ENCODE measurements around the gene ARNT2. TPM values are rescaled to one million over a fixed set of nuclear protein-coding genes. Genes with fewer than 3 reads are reported as not detected.

The ARNT2 gene
- total RNA-seq, 2 donors from 2014 or later = 9.1 to 43.7 TPM

DNA sequence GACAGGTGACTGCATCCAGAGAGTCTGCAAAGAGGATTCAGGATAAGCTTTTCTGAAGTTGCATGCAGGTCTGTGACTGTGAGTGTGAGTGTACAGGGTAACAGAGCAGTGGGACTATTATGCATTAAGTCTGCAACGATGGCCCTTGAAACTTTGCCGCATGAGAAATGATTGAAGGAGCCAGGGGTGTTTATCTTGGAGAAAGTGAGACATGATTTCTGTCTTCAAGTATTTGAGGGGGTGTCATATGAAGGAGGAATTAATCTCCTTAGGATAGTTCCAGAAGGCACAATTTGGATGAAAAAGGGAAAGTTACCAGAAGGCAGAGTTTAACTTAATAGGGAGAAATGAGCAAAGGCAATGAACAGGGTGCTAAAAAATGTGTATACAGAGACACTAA lies 119.6 kb downstream of the ARNT2 start:
- WGBS = 93% methylated on average over 2 of the region's 2 CpGs
- no peaks in the 10 kb centered on the region for H3K9me3 ChIP-seq
- no peaks in the 10 kb centered on the region for H3K4me1 ChIP-seq (replicated peaks)
- H3K4me3 ChIP-seq = no peak overlapping the region
- no peaks in the 10 kb centered on the region for H3K27me3 ChIP-seq (replicated peaks; ENCODE audit: insufficient read depth)
- H3K27ac ChIP-seq = no peak overlapping the region
- DNase-seq (ENCODE audit: low spot score) = no peak
- no peaks in the 10 kb centered on the region for H3K36me3 ChIP-seq
- TF ChIP-seq POLR2A (IDR thresholded peaks at IDR 0.05) = no peak
- TF ChIP-seq POLR2AphosphoS5 (IDR thresholded peaks at IDR 0.05) = no peak
- TF ChIP-seq, protein P1, sequence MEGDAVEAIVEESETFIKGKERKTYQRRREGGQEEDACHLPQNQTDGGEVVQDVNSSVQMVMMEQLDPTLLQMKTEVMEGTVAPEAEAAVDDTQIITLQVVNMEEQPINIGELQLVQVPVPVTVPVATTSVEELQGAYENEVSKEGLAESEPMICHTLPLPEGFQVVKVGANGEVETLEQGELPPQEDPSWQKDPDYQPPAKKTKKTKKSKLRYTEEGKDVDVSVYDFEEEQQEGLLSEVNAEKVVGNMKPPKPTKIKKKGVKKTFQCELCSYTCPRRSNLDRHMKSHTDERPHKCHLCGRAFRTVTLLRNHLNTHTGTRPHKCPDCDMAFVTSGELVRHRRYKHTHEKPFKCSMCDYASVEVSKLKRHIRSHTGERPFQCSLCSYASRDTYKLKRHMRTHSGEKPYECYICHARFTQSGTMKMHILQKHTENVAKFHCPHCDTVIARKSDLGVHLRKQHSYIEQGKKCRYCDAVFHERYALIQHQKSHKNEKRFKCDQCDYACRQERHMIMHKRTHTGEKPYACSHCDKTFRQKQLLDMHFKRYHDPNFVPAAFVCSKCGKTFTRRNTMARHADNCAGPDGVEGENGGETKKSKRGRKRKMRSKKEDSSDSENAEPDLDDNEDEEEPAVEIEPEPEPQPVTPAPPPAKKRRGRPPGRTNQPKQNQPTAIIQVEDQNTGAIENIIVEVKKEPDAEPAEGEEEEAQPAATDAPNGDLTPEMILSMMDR (IDR thresholded peaks at IDR 0.05) = no peak
- intact Hi-C loops (cut with DNase I) = no loop called here

DNA sequence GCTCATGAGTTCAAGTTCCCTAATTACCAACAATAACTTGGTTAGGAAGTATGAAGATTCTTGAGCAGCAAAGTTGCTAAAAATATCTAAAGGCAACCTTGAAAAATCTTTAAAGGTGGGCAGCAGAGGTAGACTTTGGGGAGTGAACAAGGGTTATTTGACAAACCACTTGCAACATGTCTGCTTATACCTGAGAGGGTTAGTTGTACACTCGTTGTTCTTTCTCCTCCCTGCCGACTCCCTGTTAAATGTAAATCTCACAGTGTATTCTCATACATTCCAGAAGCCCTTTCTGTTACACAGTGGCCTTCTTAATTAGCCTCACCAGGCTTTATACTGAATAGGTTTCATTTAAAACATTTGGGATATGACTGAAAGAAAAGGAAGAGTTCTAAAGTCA lies 121.7 kb downstream of the ARNT2 start:
- Histone ChIP-seq H3K27me3 (replicated peaks; ENCODE audit: insufficient read depth) (no peaks in the 10 kb centered on the region), H3K9me3 (no peaks in the 10 kb centered on the region), H3K4me3 (no peak overlapping the region), H3K4me1 (replicated peaks) (no peaks in the 10 kb centered on the region), H3K36me3 (no peaks in the 10 kb centered on the region), H3K27ac (no peak overlapping the region)
- DNase-seq (ENCODE audit: low spot score) = no peak
- intact Hi-C loops (cut with DNase I) = no loop called here
- TF ChIP-seq POLR2AphosphoS5 (IDR thresholded peaks at IDR 0.05) = no peak
- 89% methylated on average over 2 of the region's 2 CpGs for WGBS

DNA sequence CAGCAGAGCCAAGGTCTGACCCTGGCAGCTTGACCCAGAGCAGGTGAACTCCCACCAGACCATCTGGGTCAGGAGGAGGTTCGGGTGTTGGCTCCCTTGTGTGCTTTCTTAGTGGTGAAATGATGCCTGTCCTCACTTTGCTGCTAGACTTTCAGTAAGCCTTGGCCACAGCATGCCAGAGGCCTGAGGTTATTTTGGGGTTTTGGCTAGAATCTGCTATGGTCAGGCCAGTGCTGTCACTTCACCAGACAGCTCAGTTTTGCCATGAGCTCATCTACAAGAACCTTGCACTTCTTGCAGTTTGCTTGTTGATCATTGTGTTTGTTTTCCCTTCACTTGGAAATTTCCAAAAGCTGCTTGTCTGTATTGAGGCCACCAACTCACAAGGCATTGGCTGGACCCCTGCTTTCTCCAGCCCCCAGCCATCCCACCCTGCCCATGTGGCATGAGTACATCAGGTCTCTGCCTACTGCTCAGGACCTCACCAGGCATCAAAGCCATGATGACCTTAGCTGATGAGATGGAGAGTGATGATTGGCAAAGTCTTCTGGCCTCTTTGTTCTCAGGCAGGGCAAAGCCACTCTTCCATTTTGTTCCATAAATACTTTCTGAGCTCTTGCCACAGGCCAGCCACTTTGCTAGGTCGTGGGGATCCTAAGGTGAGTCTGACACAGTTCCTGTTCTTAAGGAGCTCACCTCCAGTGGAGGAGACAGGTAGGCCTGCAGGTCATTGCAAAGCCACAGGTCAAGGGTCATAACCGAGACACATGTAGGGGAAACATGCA lies 122.6 kb downstream of the ARNT2 start:
- intact Hi-C loops (cut with DNase I) = no loop called here
- Histone ChIP-seq H3K27me3 (replicated peaks; ENCODE audit: insufficient read depth) (no peaks in the 10 kb centered on the region), H3K4me3 (no peak overlapping the region), H3K27ac (no peak overlapping the region), H3K36me3 (no peaks in the 10 kb centered on the region), H3K4me1 (replicated peaks) (no peaks in the 10 kb centered on the region), H3K9me3 (no peaks in the 10 kb centered on the region)
- WGBS = 84% methylated on average over 3 of the region's 3 CpGs
- no peak for DNase-seq (ENCODE audit: low spot score)
- no peak for TF ChIP-seq POLR2A (IDR thresholded peaks at IDR 0.05)
- TF ChIP-seq, protein P1 (IDR thresholded peaks at IDR 0.05) = no peak
- TF ChIP-seq POLR2AphosphoS5 (IDR thresholded peaks at IDR 0.05) = no peak

DNA sequence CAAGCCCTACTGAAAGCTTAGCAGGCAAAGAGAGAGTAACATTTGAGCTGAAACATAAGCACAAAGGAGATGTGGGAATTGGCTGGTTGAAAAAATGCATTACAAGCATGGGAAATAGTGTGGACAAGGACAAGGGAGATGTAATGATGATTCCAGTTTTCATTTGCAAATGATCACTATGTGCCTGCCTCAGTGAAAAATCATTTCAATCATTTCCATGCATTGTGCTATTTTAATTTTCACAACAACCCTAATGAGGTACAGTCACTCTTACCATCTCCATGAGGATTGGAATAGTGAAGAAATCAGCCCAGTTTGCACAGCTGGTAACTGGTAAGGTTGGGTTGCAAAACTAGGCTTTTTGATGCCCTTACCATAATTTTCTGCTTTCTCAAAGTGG lies 123.2 kb downstream of the ARNT2 start:
- Histone ChIP-seq H3K4me3 (no peak overlapping the region), H3K27ac (no peak overlapping the region), H3K36me3 (no peaks in the 10 kb centered on the region), H3K4me1 (replicated peaks) (no peaks in the 10 kb centered on the region), H3K9me3 (no peaks in the 10 kb centered on the region), H3K27me3 (replicated peaks; ENCODE audit: insufficient read depth) (no peaks in the 10 kb centered on the region)
- TF ChIP-seq POLR2AphosphoS5 (IDR thresholded peaks at IDR 0.05) (no peak), POLR2A (IDR thresholded peaks at IDR 0.05) (no peak)
- TF ChIP-seq, protein P1 (IDR thresholded peaks at IDR 0.05) = no peak
- intact Hi-C loops (cut with DNase I) = no loop called here
- no peak for DNase-seq (ENCODE audit: low spot score)

DNA sequence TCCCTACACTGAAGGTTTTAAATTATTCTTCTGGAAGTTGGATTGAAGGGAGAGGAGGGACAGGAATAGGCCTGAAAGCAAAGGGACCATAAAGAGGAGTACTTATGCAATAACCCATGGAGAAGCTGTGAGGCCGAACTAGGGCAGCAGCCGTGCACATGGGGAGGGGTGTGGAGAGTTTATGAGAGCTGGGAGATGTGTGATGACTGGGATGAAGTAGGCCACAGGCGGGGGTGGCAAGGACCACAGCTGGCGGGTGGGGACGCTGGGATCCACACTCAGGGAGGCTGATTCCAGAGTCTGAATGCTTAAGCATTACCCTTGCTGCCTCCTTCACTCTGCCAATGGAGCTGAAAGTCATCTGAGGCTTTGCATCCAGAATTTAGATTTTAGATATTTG lies 123.8 kb downstream of the ARNT2 start:
- H3K27ac ChIP-seq = no peak overlapping the region
- 93% methylated on average over 5 of the region's 5 CpGs for WGBS
- no peaks in the 10 kb centered on the region for H3K4me1 ChIP-seq (replicated peaks)

More for the DNA sequence above, 123.8 kb downstream of the ARNT2 start:
- no peak for DNase-seq (ENCODE audit: low spot score)
- Histone ChIP-seq H3K27me3 (replicated peaks; ENCODE audit: insufficient read depth) (no peaks in the 10 kb centered on the region), H3K4me3 (no peak overlapping the region), H3K9me3 (no peaks in the 10 kb centered on the region), H3K36me3 (no peaks in the 10 kb centered on the region)
- TF ChIP-seq POLR2AphosphoS5 (IDR thresholded peaks at IDR 0.05) (no peak), POLR2A (IDR thresholded peaks at IDR 0.05) (no peak)
- TF ChIP-seq, protein P1 (IDR thresholded peaks at IDR 0.05) = no peak
- intact Hi-C loops (cut with DNase I) = no loop called here
